ENCODE measurements around the gene CCRL2. TPM values are rescaled to one million over a fixed set of nuclear protein-coding genes. Genes with fewer than 3 reads are reported as not detected.

Gene CCRL2
- total RNA-seq, 4 donors from 2014 or later, result 0.88 to 3.2 (median 1.7) TPM

DNA sequence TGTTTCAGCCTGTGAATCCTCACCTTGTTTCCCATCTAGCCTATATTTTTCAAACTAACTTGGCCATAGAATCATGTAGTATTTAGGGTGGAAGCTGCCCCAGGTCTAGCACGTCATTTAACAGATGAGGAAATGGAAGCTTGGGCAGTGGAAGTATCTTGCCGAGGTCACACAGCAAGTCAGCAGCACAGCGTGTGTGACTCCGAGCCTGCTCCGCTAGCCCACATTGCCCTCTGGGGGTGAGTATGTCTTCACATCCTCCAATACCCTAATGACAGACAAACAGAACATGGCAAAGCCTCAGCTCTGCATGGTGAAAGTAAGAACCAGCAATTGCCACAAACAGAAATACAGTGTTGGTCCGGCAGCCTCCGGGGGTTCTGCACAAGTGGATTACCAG is 38.5 kb upstream of the CCRL2 start:
- Histone ChIP-seq H3K9me3 (no peaks in the 10 kb centered on the region), H3K27ac (no peak overlapping the region), H3K4me1 (no peaks in the 10 kb centered on the region), H3K27me3 (no peaks in the 10 kb centered on the region), H3K4me3 (no peak overlapping the region), H3K36me3 (no peaks in the 10 kb centered on the region)
- intact Hi-C loops (cut with DNase I; ENCODE audit: low total_unique reads), result no loop called here
- TF ChIP-seq POLR2A (IDR thresholded peaks at IDR 0.05), result no peak
- TF ChIP-seq, protein P1, sequence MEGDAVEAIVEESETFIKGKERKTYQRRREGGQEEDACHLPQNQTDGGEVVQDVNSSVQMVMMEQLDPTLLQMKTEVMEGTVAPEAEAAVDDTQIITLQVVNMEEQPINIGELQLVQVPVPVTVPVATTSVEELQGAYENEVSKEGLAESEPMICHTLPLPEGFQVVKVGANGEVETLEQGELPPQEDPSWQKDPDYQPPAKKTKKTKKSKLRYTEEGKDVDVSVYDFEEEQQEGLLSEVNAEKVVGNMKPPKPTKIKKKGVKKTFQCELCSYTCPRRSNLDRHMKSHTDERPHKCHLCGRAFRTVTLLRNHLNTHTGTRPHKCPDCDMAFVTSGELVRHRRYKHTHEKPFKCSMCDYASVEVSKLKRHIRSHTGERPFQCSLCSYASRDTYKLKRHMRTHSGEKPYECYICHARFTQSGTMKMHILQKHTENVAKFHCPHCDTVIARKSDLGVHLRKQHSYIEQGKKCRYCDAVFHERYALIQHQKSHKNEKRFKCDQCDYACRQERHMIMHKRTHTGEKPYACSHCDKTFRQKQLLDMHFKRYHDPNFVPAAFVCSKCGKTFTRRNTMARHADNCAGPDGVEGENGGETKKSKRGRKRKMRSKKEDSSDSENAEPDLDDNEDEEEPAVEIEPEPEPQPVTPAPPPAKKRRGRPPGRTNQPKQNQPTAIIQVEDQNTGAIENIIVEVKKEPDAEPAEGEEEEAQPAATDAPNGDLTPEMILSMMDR (IDR thresholded peaks at IDR 0.05), result no peak
- DNase-seq, result peak in 1 of 2 donors; percentile 22

DNA sequence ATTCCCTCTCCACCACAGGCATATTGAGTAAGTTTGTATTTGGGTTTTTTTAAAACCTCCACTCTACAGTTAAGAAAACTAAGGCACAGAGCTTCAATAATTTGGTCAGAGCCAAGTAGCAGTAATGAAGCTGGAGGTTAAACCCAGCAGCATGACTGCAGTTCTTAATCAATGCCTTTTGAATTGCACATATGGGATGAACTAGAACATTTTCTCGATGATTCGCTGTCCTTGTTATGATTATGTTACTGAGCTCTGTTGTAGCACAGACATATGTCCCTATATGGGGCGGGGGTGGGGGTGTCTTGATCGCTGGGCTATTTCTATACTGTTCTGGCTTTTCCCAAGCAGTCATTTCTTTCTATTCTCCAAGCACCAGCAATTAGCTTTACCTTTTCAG is 37.9 kb upstream of the CCRL2 start:
- H3K4me1 ChIP-seq, result no peaks in the 10 kb centered on the region
- H3K27ac ChIP-seq, result no peak overlapping the region
- TF ChIP-seq, protein P1 (IDR thresholded peaks at IDR 0.05), result no peak
- no peak for TF ChIP-seq POLR2A (IDR thresholded peaks at IDR 0.05)
- no peak for DNase-seq
- no peaks in the 10 kb centered on the region for H3K36me3 ChIP-seq
- H3K9me3 ChIP-seq, result no peaks in the 10 kb centered on the region
- intact Hi-C loops (cut with DNase I; ENCODE audit: low total_unique reads), result no loop called here
- H3K4me3 ChIP-seq, result no peak overlapping the region
- no peaks in the 10 kb centered on the region for H3K27me3 ChIP-seq

DNA sequence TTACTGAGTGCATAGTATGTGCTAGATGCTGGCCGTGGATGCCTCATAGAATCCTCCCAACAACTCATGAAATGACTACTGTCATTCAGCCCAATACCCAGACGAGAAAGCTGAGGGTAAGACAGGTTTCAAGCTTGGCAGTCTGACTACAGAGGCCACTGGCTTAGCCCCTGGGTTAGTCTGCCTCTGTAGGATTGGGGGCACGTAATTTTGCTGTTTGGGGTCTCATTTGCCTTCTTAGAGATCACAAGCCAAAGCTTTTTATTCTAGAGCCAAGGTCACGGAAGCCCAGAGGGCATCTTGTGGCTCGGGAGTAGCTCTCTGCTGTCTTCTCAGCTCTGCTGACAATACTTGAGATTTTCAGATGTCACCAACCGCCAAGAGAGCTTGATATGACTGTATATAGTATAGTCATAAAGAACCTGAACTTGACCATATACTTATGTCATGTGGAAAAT is 37.4 kb upstream of the CCRL2 start:
- no peak for DNase-seq
- intact Hi-C loops (cut with DNase I; ENCODE audit: low total_unique reads), result no loop called here
- H3K36me3 ChIP-seq, result no peaks in the 10 kb centered on the region
- H3K4me1 ChIP-seq, result no peaks in the 10 kb centered on the region
- H3K4me3 ChIP-seq, result no peak overlapping the region
- H3K9me3 ChIP-seq, result no peaks in the 10 kb centered on the region
- no peaks in the 10 kb centered on the region for H3K27me3 ChIP-seq
- H3K27ac ChIP-seq, result no peak overlapping the region
- TF ChIP-seq, protein P1 (IDR thresholded peaks at IDR 0.05), result no peak
- TF ChIP-seq POLR2A (IDR thresholded peaks at IDR 0.05), result no peak

DNA sequence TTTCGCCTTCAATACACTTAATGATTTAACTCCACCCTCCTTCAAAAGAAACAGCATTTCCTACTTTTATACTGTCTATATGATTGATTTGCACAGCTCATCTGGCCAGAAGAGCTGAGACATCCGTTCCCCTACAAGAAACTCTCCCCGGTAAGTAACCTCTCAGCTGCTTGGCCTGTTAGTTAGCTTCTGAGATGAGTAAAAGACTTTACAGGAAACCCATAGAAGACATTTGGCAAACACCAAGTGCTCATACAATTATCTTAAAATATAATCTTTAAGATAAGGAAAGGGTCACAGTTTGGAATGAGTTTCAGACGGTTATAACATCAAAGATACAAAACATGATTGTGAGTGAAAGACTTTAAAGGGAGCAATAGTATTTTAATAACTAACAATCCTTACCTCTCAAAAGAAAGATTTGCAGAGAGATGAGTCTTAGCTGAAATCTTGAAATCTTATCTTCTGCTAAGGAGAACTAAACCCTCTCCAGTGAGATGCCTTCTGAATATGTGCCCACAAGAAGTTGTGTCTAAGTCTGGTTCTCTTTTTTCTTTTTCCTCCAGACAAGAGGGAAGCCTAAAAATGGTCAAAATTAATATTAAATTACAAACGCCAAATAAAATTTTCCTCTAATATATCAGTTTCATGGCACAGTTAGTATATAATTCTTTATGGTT is 36.1 kb upstream of the CCRL2 start, which contains the start of gene CCR5:
Gene CCR5, plus strand, starts transcription at position 108 of the 680 bp plus-strand sequence. CDS start 1,957 bp downstream, outside the sequence.
- no peaks in the 10 kb centered on the region for H3K36me3 ChIP-seq
- no peak within 1 kb of the TSS for H3K4me3 ChIP-seq
- H3K9me3 ChIP-seq, result no peaks in the 10 kb centered on the region
- intact Hi-C loops (cut with DNase I; ENCODE audit: low total_unique reads), result no loop called here
- DNase-seq, result no peak
- no peak for TF ChIP-seq POLR2A (IDR thresholded peaks at IDR 0.05)
- TF ChIP-seq, protein P1 (IDR thresholded peaks at IDR 0.05), result no peak
- H3K4me1 ChIP-seq, result no peaks in the 10 kb centered on the region
- no peaks in the 10 kb centered on the region for H3K27me3 ChIP-seq
- no peak within 1 kb of the TSS for H3K27ac ChIP-seq

DNA sequence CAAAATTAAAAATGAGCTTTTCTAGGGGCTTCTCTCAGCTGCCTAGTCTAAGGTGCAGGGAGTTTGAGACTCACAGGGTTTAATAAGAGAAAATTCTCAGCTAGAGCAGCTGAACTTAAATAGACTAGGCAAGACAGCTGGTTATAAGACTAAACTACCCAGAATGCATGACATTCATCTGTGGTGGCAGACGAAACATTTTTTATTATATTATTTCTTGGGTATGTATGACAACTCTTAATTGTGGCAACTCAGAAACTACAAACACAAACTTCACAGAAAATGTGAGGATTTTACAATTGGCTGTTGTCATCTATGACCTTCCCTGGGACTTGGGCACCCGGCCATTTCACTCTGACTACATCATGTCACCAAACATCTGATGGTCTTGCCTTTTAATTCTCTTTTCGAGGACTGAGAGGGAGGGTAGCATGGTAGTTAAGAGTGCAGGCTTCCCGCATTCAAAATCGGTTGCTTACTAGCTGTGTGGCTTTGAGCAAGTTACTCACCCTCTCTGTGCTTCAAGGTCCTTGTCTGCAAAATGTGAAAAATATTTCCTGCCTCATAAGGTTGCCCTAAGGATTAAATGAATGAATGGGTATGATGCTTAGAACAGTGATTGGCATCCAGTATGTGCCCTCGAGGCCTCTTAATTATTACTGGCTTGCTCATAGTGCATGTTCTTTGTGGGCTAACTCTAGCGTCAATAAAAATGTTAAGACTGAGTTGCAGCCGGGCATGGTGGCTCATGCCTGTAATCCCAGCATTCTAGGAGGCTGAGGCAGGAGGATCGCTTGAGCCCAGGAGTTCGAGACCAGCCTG is 35.3 kb upstream of the CCRL2 start:
- no peaks in the 10 kb centered on the region for H3K9me3 ChIP-seq
- intact Hi-C loops (cut with DNase I; ENCODE audit: low total_unique reads), result no loop called here
- no peak for DNase-seq
- H3K4me3 ChIP-seq, result no peak overlapping the region
- H3K4me1 ChIP-seq, result no peaks in the 10 kb centered on the region
- no peaks in the 10 kb centered on the region for H3K27me3 ChIP-seq
- TF ChIP-seq POLR2A (IDR thresholded peaks at IDR 0.05), result no peak
- TF ChIP-seq, protein P1 (IDR thresholded peaks at IDR 0.05), result no peak
- no peak overlapping the region for H3K27ac ChIP-seq
- H3K36me3 ChIP-seq, result no peaks in the 10 kb centered on the region

Measured in uterus (tissue), 4 donors.